AG09309 (cell line): ENCODE data around the gene HNRNPH1.

Experiments used
- DNase-seq: peaks from one replicate; pipeline ENCODE4 v3.0.0-alpha.2; 2010; ENCODE audit warnings: low read depth
- H3K4me3 ChIP-seq: 2 replicates; pipeline ENCODE4 v1.5.1; 2011; ENCODE audit warnings: mild to moderate bottlenecking, low read depth, low read length, moderate library complexity; ENCODE audit not compliant: control insufficient read depth
- TF ChIP-seq, protein P1 (sequence below): IDR thresholded peaks from 2 replicates; pipeline ENCODE4 v1.5.1; 2011; ENCODE audit warnings: mild to moderate bottlenecking, low read depth, low read length, inconsistent platforms; ENCODE audit not compliant: insufficient read depth, control insufficient read depth; ENCODE audit errors: missing control alignments

Gene HNRNPH1

DNA sequence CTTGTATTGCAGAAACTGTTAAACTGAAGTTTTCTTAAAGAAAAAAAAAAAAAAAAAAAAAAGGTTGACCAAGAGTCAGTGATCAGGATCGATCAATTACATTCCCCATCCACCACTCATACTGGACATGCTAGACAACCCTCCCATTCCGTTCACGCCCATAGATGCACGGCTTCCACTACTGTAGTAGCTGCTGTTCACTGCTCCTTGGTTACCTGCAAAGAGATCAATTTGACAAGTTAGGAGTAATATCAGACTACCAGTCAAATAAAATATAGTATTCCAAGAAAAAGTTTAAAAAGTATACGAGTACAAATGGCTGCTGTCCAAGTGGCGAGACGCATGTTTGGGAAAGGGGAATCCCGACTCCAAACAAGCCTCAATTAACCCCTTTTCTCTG lies 8.7 kb downstream of the HNRNPH1 start:
- H3K4me3 ChIP-seq = no peak overlapping the region
- no peak for DNase-seq
- TF ChIP-seq, protein P1, sequence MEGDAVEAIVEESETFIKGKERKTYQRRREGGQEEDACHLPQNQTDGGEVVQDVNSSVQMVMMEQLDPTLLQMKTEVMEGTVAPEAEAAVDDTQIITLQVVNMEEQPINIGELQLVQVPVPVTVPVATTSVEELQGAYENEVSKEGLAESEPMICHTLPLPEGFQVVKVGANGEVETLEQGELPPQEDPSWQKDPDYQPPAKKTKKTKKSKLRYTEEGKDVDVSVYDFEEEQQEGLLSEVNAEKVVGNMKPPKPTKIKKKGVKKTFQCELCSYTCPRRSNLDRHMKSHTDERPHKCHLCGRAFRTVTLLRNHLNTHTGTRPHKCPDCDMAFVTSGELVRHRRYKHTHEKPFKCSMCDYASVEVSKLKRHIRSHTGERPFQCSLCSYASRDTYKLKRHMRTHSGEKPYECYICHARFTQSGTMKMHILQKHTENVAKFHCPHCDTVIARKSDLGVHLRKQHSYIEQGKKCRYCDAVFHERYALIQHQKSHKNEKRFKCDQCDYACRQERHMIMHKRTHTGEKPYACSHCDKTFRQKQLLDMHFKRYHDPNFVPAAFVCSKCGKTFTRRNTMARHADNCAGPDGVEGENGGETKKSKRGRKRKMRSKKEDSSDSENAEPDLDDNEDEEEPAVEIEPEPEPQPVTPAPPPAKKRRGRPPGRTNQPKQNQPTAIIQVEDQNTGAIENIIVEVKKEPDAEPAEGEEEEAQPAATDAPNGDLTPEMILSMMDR = no peak

DNA sequence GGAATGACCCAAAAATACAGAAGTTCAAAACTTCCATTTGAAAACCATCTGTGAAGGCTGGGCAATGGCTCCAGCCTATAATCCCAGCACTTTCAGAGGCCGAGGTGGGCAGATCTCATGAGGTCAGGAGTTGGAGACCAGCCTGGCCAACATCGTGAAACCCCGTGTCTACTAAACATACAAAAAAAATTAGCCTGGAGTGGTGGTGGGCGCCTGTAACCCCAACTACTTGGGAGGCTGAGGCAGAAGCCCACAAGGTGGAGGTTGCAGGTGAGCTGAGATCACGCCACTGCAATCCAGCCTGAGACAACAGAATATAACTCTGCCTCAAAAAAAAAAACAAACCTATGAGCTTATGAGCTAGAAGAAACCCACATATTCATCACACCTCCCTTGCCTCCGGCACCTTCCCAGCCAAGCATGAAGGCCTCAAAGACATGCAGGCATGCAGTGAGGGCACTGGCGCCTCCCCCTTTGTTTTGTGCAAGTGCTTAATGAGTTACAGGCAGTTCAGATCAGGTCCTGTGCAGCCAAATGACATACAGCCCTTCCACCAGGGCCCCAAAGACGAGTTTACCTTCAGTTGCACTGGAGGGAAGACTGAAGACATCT lies 9.9 kb downstream of the HNRNPH1 start:
- TF ChIP-seq, protein P1 = no peak
- DNase-seq = no peak
- no peak overlapping the region for H3K4me3 ChIP-seq

DNA sequence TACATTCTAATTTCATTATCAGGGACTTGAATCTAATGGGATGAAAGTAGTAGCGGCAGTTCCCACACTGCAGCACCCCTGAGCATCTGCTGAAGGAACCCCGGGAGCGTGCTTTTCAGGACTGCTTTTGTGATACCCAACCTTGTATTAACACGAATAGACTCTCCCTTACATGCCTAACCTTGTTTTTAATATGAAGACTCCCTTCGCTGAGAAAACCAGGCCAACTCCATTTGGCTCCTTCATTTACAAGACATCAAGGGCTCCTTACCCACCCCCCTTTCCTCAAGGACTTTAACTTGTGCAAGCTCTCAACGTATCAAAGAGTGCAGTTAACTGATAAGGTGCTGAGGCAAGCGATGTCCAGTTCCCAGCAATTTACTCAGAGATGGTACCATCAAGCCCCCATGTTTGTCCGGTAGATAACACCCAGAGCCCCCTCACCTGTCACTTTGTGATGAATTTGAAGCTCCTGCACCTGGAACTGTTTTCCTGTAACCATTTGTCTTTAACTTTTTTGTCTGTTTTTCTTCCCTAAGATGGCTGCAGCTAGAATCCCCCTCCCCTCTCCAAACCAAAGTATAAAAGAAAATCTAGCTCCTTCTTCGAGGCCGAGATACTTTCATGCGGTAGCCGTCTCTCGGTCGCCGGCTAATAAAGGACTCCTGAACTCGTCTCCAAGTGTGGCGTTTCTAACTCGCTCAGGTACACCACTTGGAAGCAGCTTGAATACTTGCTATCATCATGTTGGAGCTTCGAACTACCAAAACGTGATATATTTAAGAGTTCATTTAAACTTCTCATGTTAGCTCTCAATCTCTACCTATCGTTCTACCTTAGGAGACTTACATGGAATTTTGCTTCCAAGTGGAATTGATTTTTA lies 10.7 kb downstream of the HNRNPH1 start:
- DNase-seq = no peak
- H3K4me3 ChIP-seq = no peak overlapping the region
- TF ChIP-seq, protein P1 = no peak

DNA sequence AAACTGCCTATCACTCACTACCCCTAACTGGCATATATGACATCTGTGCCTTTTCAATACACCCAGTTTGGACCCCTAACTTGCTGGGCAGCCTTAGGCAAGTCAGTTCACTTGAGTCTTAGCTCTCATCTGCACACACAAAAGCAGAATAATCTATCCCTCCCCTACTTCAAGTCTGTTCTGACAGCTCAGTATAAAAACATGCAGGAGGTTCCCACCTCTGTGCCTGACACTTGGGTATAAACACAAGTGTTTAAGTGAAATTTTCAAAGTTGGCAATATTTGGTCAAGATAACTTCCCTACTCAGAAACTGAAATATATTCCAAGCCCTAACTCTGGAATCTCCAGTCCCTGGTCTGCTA lies 12.6 kb downstream of the HNRNPH1 start:
- DNase-seq = no peak
- TF ChIP-seq, protein P1 = no peak
- no peak overlapping the region for H3K4me3 ChIP-seq

DNA sequence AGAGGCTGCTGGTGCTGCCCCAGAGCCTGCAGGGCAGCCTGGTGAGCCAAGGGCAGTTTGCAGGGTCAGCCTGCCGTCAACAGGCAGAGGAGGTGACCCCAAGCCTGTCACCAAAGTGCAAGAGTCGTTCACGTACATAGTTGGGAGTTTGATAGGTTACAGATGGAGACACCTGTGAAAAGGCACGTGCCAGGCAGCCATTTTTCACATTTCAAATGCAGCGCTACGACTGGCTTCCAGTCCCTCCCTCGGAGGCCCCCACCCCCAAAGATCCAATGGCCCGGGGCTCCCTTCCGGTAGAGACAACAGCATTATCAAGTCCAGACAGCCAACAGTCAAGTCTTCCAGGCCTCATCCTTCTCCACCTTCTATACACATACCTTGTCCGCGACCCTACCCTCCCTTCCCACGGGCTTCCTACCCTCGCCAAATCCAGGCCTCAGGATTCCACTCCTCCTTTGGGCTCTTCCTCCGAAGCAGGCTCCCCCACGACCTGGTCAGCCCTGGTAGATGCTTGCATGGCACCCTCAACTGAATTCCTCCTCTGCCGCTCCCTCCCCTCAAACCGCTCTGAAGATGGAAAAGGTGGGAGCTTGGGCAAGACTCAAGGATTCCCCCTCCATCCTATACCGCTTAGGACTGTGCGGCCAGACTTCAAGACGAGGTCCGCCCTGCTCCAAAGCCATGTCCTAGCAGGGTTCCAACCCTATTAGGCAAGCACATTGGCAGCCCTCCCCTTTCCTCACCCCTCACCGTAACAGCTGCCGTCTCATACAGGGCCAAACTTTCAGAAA lies 13.2 kb downstream of the HNRNPH1 start:
- no peak overlapping the region for H3K4me3 ChIP-seq
- no peak for DNase-seq

DNA sequence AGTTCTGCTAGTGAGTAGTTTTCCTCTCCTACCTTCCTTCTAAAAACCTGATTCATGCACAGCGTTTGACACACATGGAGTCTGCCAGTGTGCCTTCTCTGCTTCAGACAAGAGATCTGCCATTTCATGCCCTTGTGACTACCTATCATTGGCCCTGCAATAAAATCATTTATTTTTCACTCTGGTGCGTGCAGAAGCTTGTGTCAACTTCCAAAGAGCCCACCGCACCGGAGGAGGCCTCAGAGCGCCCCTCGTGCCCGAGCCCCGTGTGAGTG lies 13.7 kb downstream of the HNRNPH1 start:
- no peak overlapping the region for H3K4me3 ChIP-seq
- TF ChIP-seq, protein P1 = no peak
- DNase-seq = no peak

More for the DNA sequence above, 13.2 kb downstream of the HNRNPH1 start:
- TF ChIP-seq, protein P1 = no peak
